BLaER1 treated with 17β-estradiol and CSF1 and Interleukin-3, amounts not matched to agents 10 nM and 100 nM (cell line): ENCODE results near the gene IL17RC.
"Not testable (repeated sequence)": the region's sequence is repeated elsewhere in the genome, so short reads cannot be mapped to it uniquely, and the experiment has no call there.

Source experiments
- H3K27ac ChIP-seq, 11 experiments: shearing (Covaris generic); formaldehyde crosslinking; 2 replicates each; pipeline ENCODE4 v1.8.1; 2022
- H3K27me3 ChIP-seq, 11 experiments: shearing (Covaris generic); formaldehyde crosslinking; 2 replicates each; pipeline ENCODE4 v1.8.1; 2022
- H3K36me3 ChIP-seq, 11 experiments: shearing (Covaris generic); formaldehyde crosslinking; 2 replicates each; pipeline ENCODE4 v1.8.1; 2022
- H3K4me1 ChIP-seq, 10 experiments: shearing (Covaris generic); formaldehyde crosslinking; 2 replicates each; pipeline ENCODE4 v1.8.1; 2022
- H3K4me2 ChIP-seq, 11 experiments: shearing (Covaris generic); formaldehyde crosslinking; 2 replicates each; pipeline ENCODE4 v1.8.1; 2022
- H3K4me3 ChIP-seq, 10 experiments: shearing (Covaris generic); formaldehyde crosslinking; 2 replicates each; pipeline ENCODE4 v1.8.1; 2022
- H3K9ac ChIP-seq, 11 experiments: shearing (Covaris generic); formaldehyde crosslinking; 2 replicates each; pipeline ENCODE4 v1.8.1; 2022
- H3K9me3 ChIP-seq, 11 experiments: shearing (Covaris generic); formaldehyde crosslinking; replicated peaks in 1 of 11; 2 replicates each; pipeline ENCODE4 v1.8.1; 2022
- H4K20me1 ChIP-seq, 11 experiments: shearing (Covaris generic); formaldehyde crosslinking; 2 replicates each; pipeline ENCODE4 v1.8.1; 2022
- Cebpa-rat ChIP-seq, 11 experiments: shearing (Covaris generic); IDR thresholded peaks; 2 replicates each; pipeline ENCODE4 v1.8.1; 2022

The IL17RC gene

GRCh38 chr3:9890249-9891071 lies 26.4 kb upstream of the IL17RC start, which contains the start of gene JAGN1:
JAGN1 (plus strand) TSS chr3:9890610; CDS start chr3:9890723, 113 bp downstream.
- peaks cover 22 to 38% (median 34%) of the 10 kb centered on the region in 11 experiments for H3K36me3 ChIP-seq
- H3K27me3 ChIP-seq: no peaks in the 10 kb centered on the region
- no peaks in the 10 kb centered on the region for H3K9me3 ChIP-seq
- H3K4me2 ChIP-seq: peak within 1 kb of the TSS; percentile 69 to 94 (median 83)
- H3K4me3 ChIP-seq: peak within 1 kb of the TSS; percentile 79 to 98 (median 94)
- peaks cover 0 to 41% (median 34%) of the 10 kb centered on the region in 11 experiments; a peak in 18 of 22 replicates for H4K20me1 ChIP-seq
- TF ChIP-seq Cebpa-rat (IDR thresholded peaks at IDR 0.05): no peak
- H3K4me1 ChIP-seq: peaks cover 41 to 60% (median 49%) of the 10 kb centered on the region in 10 experiments
- peak within 1 kb of the TSS; percentile 93 to 100 (median 98) for H3K9ac ChIP-seq
- H3K27ac ChIP-seq: peak within 1 kb of the TSS; percentile 93 to 99 (median 97)

GRCh38 chr3:9891072-9891622 lies 25.8 kb upstream of the IL17RC start:
- Histone ChIP-seq H4K20me1 (peaks cover 0 to 47% (median 37%) of the 10 kb centered on the region in 11 experiments; a peak in 18 of 22 replicates), H3K36me3 (peaks cover 22 to 45% (median 36%) of the 10 kb centered on the region in 11 experiments)
- TF ChIP-seq Cebpa-rat (IDR thresholded peaks at IDR 0.05): no peak

GRCh38 chr3:9893739-9894138 lies 23.2 kb upstream of the IL17RC start:
- Histone ChIP-seq H3K27ac (no peak overlapping the region), H3K4me3 (no peak overlapping the region), H3K27me3 (no peaks in the 10 kb centered on the region), H4K20me1 (peaks cover 0 to 70% (median 49%) of the 10 kb centered on the region in 11 experiments; a peak in 18 of 22 replicates), H3K9me3 (no peaks in the 10 kb centered on the region), H3K4me2 (peak overlapping the region in 8 of 11 experiments; percentile 9 to 90 (median 76); a peak in 14 of 22 replicates), H3K4me1 (peaks cover 38 to 62% (median 50%) of the 10 kb centered on the region in 10 experiments), H3K36me3 (peaks cover 22 to 56% (median 38%) of the 10 kb centered on the region in 11 experiments), H3K9ac (no peak overlapping the region)
- no peak for TF ChIP-seq Cebpa-rat (IDR thresholded peaks at IDR 0.05)

More at GRCh38 chr3:9891072-9891622, 25.8 kb upstream of the IL17RC start:
- Histone ChIP-seq H3K27me3 (no peaks in the 10 kb centered on the region), H3K9ac (peak overlapping the region; percentile 93 to 100 (median 98)), H3K4me2 (peak overlapping the region; percentile 69 to 94 (median 83)), H3K4me3 (peak overlapping the region; percentile 79 to 98 (median 94)), H3K9me3 (no peaks in the 10 kb centered on the region), H3K27ac (peak overlapping the region; percentile 93 to 99 (median 97)), H3K4me1 (peaks cover 41 to 62% (median 52%) of the 10 kb centered on the region in 10 experiments)

- not testable (repeated sequence) for H3K9ac ChIP-seq, H3K27ac ChIP-seq, H3K27me3 ChIP-seq, H3K4me3 ChIP-seq, H3K9me3 ChIP-seq
- Histone ChIP-seq H3K4me2 (peak overlapping the region in 5 of 11 experiments; percentile 31 to 88 (median 71); a peak in 6 of 22 replicates), H3K4me1 (peaks cover 25 to 61% (median 42%) of the 10 kb centered on the region in 10 experiments), H3K36me3 (peaks cover 22 to 56% (median 38%) of the 10 kb centered on the region in 11 experiments), H4K20me1 (peaks cover 0 to 70% (median 49%) of the 10 kb centered on the region in 11 experiments; a peak in 19 of 22 replicates)
These were observed 21.2 kb upstream of the IL17RC start for GRCh38 chr3:9895715-9896114.

- not testable (repeated sequence) for H3K4me3 ChIP-seq, H3K27me3 ChIP-seq, H3K4me2 ChIP-seq, H3K9me3 ChIP-seq, H3K9ac ChIP-seq, H3K27ac ChIP-seq
- peaks cover 22 to 54% (median 36%) of the 10 kb centered on the region in 11 experiments for H3K36me3 ChIP-seq
- peaks cover 30 to 66% (median 44%) of the 10 kb centered on the region in 10 experiments for H3K4me1 ChIP-seq
- H4K20me1 ChIP-seq: peaks cover 0 to 65% (median 46%) of the 10 kb centered on the region in 11 experiments; a peak in 19 of 22 replicates
These were observed 20.0 kb upstream of the IL17RC start for GRCh38 chr3:9896755-9897407.

GRCh38 chr3:9897408-9898372 lies 19.2 kb upstream of the IL17RC start:
- Histone ChIP-seq H3K4me2 (0 out of 22 replicates have a peak overlapping the region, but pooled peaks of 1 of the 11 experiments have one; percentile 5), H3K36me3 (peaks cover 15 to 45% (median 28%) of the 10 kb centered on the region in 11 experiments), H3K27ac (no peak overlapping the region), H3K4me3 (no peak overlapping the region), H4K20me1 (peaks cover 0 to 57% (median 38%) of the 10 kb centered on the region in 11 experiments; a peak in 19 of 22 replicates), H3K4me1 (peaks cover 35 to 66% (median 45%) of the 10 kb centered on the region in 10 experiments), H3K27me3 (no peaks in the 10 kb centered on the region), H3K9ac (no peak overlapping the region; a peak in 1 of 22 replicates), H3K9me3 (no peaks in the 10 kb centered on the region)
- TF ChIP-seq Cebpa-rat (IDR thresholded peaks at IDR 0.05): no peak

GRCh38 chr3:9898467-9899241 lies 18.2 kb upstream of the IL17RC start:
- Histone ChIP-seq H3K9me3 (no peaks in the 10 kb centered on the region), H3K27ac (no peak overlapping the region), H3K9ac (no peak overlapping the region; a peak in 1 of 22 replicates), H4K20me1 (peaks cover 0 to 47% (median 29%) of the 10 kb centered on the region in 11 experiments; a peak in 19 of 22 replicates), H3K4me3 (no peak overlapping the region), H3K4me2 (no peak overlapping the region), H3K36me3 (peaks cover 6 to 36% (median 18%) of the 10 kb centered on the region in 11 experiments), H3K4me1 (peaks cover 37 to 66% (median 45%) of the 10 kb centered on the region in 10 experiments), H3K27me3 (no peaks in the 10 kb centered on the region)
- TF ChIP-seq Cebpa-rat (IDR thresholded peaks at IDR 0.05): no peak
